GM19023 (cell line): Measurements from ENCODE around the gene ABCA2.

Experiments used
- ATAC-seq: cut with Tn5 transposase; IDR thresholded peaks from one replicate; pipeline ENCODE4 v1.9.1; 2021; ENCODE audit warnings: mild to moderate bottlenecking, moderate library complexity; ENCODE audit not compliant: unreplicated experiment

Gene ABCA2

GRCh38 chr9:137030538-137031527 is 2.8 kb upstream of the ABCA2 start:
- no peak for ATAC-seq

GRCh38 chr9:137030006-137030405 is 2.0 kb upstream of the ABCA2 start:
- no peak for ATAC-seq

GRCh38 chr9:137029058-137029936 is 1.3 kb upstream of the ABCA2 start:
- no peak for ATAC-seq

- peak; percentile 37 for ATAC-seq
Observed at GRCh38 chr9:137028263-137029057, 423 bp upstream of the ABCA2 start.

- no peak for ATAC-seq
Observed at GRCh38 chr9:137026828-137027227, 1.2 kb downstream of the ABCA2 start.

GRCh38 chr9:137026384-137026783 is 1.7 kb downstream of the ABCA2 start:
- no peak for ATAC-seq

GRCh38 chr9:137025517-137025966 is 2.5 kb downstream of the ABCA2 start:
- ATAC-seq: no peak

GRCh38 chr9:137023583-137023991 is 4.5 kb downstream of the ABCA2 start:
- no peak for ATAC-seq

- no peak for ATAC-seq
Observed at GRCh38 chr9:137023157-137023556, 4.9 kb downstream of the ABCA2 start.

GRCh38 chr9:137022662-137023008 is 5.4 kb downstream of the ABCA2 start:
- no peak for ATAC-seq

GRCh38 chr9:137021979-137022661 is 5.9 kb downstream of the ABCA2 start:
- ATAC-seq: no peak

GRCh38 chr9:137021568-137021978 is 6.5 kb downstream of the ABCA2 start:
- ATAC-seq: no peak

GRCh38 chr9:137020771-137021567 is 7.1 kb downstream of the ABCA2 start:
- no peak for ATAC-seq

- ATAC-seq: no peak
Observed at GRCh38 chr9:137019891-137020683, 8.0 kb downstream of the ABCA2 start.

- no peak for ATAC-seq
Observed at GRCh38 chr9:137018761-137019559, 9.1 kb downstream of the ABCA2 start.

GRCh38 chr9:137017791-137018497 is 10.1 kb downstream of the ABCA2 start:
- ATAC-seq: no peak

- ATAC-seq: no peak
Observed at GRCh38 chr9:137017071-137017470, 11.0 kb downstream of the ABCA2 start.
